Lower lobe of right lung (tissue), 2 donors: ENCODE results near the gene EHD4. TPM values are rescaled to one million over a fixed set of nuclear protein-coding genes. Genes with fewer than 3 reads are reported as not detected.

Source experiments
- ATAC-seq, 2 donors: fragments of 200-7000 bp; cut with Tn5 transposase; one replicate each; pipeline ENCODE4 v1.9.1; 2020 to 2022; ENCODE audit warnings: mild to moderate bottlenecking in 2 of 2, moderate library complexity in 2 of 2
- DNase-seq: peaks from one replicate; pipeline ENCODE4 v3.0.0-alpha.2; 2020
- H3K27ac ChIP-seq: fragments of 200-600 bp; one replicate; pipeline ENCODE4 v1.8.0; 2022
- H3K27me3 ChIP-seq: fragments of 200-600 bp; one replicate; pipeline ENCODE4 v1.8.0; 2022; ENCODE audit warnings: low read depth
- H3K36me3 ChIP-seq: fragments of 200-600 bp; one replicate; pipeline ENCODE4 v1.8.0; 2022; ENCODE audit warnings: mild to moderate bottlenecking
- H3K4me1 ChIP-seq: fragments of 200-600 bp; one replicate; pipeline ENCODE4 v1.8.0; 2022
- H3K4me3 ChIP-seq: fragments of 200-600 bp; one replicate; pipeline ENCODE4 v1.8.0; 2022; ENCODE audit warnings: mild to moderate bottlenecking
- H3K9me3 ChIP-seq: fragments of 200-600 bp; one replicate; pipeline ENCODE4 v1.8.0; 2022
- CTCF ChIP-seq: fragments of 200-600 bp; IDR thresholded peaks from one replicate; pipeline ENCODE4 v1.8.0; 2022; ENCODE audit warnings: antibody characterized with exemption, mild to moderate bottlenecking
- intact Hi-C: fragments of 100-400 bp; cut with DNase I; formaldehyde crosslinking; loops from one replicate; pipeline ENCODE4 v1.11.0; 2022
- microRNA-seq: library from miRNA; unstranded; fragments of <30 nt; microRNA quantifications from one replicate; pipeline ENCODE4 v1.2.0, GENCODE V29; 2020; ENCODE audit warnings: borderline number of aligned reads
- total RNA-seq: library from RNA; stranded (reverse); fragmentation: NEBNext Ultra II Directional; extraction: Animal tissue kit (Norgen Biotek cat#: 25700); gene quantifications from one replicate; pipeline ENCODE4 v1.2.1, GENCODE V29; 2021
- donor health status: DM: no; HTN: yes; CAD: no; lungs with severe emphysema.

The EHD4 gene
- total RNA-seq, 1 donor from 2014 or later = 35.0 TPM

- intact Hi-C loops = no loop called here
- no peak for ATAC-seq
- H3K36me3 ChIP-seq = peaks cover 53% of the 10 kb centered on the region
- H3K27me3 ChIP-seq = no peaks in the 10 kb centered on the region
- H3K27ac ChIP-seq = no peak overlapping the region
- no peak for TF ChIP-seq CTCF
- DNase-seq = no peak
- H3K4me1 ChIP-seq = peaks cover 35% of the 10 kb centered on the region
- no peaks in the 10 kb centered on the region for H3K9me3 ChIP-seq
- H3K4me3 ChIP-seq = no peak overlapping the region
Measured at GRCh38 chr15:41849204-41849603, 123.2 kb downstream of the EHD4 start.

- intact Hi-C loops = no loop called here
- no peak for TF ChIP-seq CTCF
- peaks cover 58% of the 10 kb centered on the region for H3K36me3 ChIP-seq
- no peak overlapping the region for H3K4me3 ChIP-seq
- ATAC-seq (no peak), DNase-seq (no peak)
- no peaks in the 10 kb centered on the region for H3K27me3 ChIP-seq
- H3K9me3 ChIP-seq = no peaks in the 10 kb centered on the region
- H3K4me1 ChIP-seq = peaks cover 34% of the 10 kb centered on the region
- no peak overlapping the region for H3K27ac ChIP-seq
Measured at GRCh38 chr15:41848631-41849030, 123.7 kb downstream of the EHD4 start.

GRCh38 chr15:41847981-41848380 lies 124.4 kb downstream of the EHD4 start:
- H3K36me3 ChIP-seq = peaks cover 62% of the 10 kb centered on the region

GRCh38 chr15:41847206-41847605 lies 125.2 kb downstream of the EHD4 start:
- DNase-seq (no peak), ATAC-seq (no peak)
- H3K36me3 ChIP-seq = peaks cover 62% of the 10 kb centered on the region
- H3K9me3 ChIP-seq = no peaks in the 10 kb centered on the region
- H3K4me1 ChIP-seq = peaks cover 25% of the 10 kb centered on the region
- H3K4me3 ChIP-seq = no peak overlapping the region
- H3K27ac ChIP-seq = no peak overlapping the region
- no peak for TF ChIP-seq CTCF
- intact Hi-C loops = no loop called here
- no peaks in the 10 kb centered on the region for H3K27me3 ChIP-seq

More at GRCh38 chr15:41847981-41848380, 124.4 kb downstream of the EHD4 start:
- intact Hi-C loops = no loop called here
- Histone ChIP-seq H3K4me3 (no peak overlapping the region), H3K27ac (no peak overlapping the region), H3K27me3 (no peaks in the 10 kb centered on the region), H3K4me1 (peaks cover 28% of the 10 kb centered on the region), H3K9me3 (no peaks in the 10 kb centered on the region)
- ATAC-seq = no peak
- no peak for TF ChIP-seq CTCF
- no peak for DNase-seq

Small RNA genes lying within 50 kb of the gene (microRNA-seq; reads per million reads assigned to microRNA genes)
- not detected for gene MIR4310

Other genes starting within 250 kb of the EHD4 start
- gene MAPKBP1, start 198.1 kb downstream of the EHD4 start, total RNA-seq = 17.0 TPM
- 24.3 TPM for gene JMJD7, start 144.5 kb downstream of the EHD4 start, total RNA-seq
- 13.8 TPM for gene PLA2G4B, start 133.7 kb downstream of the EHD4 start, total RNA-seq
- gene SPTBN5, start 78.5 kb downstream of the EHD4 start, total RNA-seq = 2.1 TPM
- 1.1 TPM for gene PLA2G4E, start 48.5 kb upstream of the EHD4 start, total RNA-seq
- not detected for gene PLA2G4D, start 122.0 kb upstream of the EHD4 start, total RNA-seq
- gene PLA2G4F, start 184.1 kb upstream of the EHD4 start, total RNA-seq = 99.0 TPM
- 79.9 TPM for gene VPS39, start 235.7 kb upstream of the EHD4 start, total RNA-seq